NCI-H774 (cell line): ENCODE measurements around the gene CADM1.

Experiments
- DNase-seq: peaks from one replicate; lab custom pipeline; 2025; lab: John Stamatoyannopoulos, UW

CADM1 gene

GRCh38 chr11:115349335-115350017, 154.7 kb downstream of the CADM1 start:
- no peak for DNase-seq

- no peak for DNase-seq
Measured at GRCh38 chr11:115348416-115348815, 155.8 kb downstream of the CADM1 start.

GRCh38 chr11:115347106-115347505, 157.1 kb downstream of the CADM1 start:
- no peak for DNase-seq

- no peak for DNase-seq
Measured at GRCh38 chr11:115345840-115346239, 158.4 kb downstream of the CADM1 start.

- no peak for DNase-seq
Measured at GRCh38 chr11:115345361-115345760, 158.9 kb downstream of the CADM1 start.

- no peak for DNase-seq
Measured at GRCh38 chr11:115344846-115345245, 159.4 kb downstream of the CADM1 start.

- no peak for DNase-seq
Measured at GRCh38 chr11:115342142-115342541, 162.1 kb downstream of the CADM1 start.

GRCh38 chr11:115340874-115341273, 163.3 kb downstream of the CADM1 start:
- DNase-seq = no peak

GRCh38 chr11:115338476-115338875, 165.7 kb downstream of the CADM1 start:
- no peak for DNase-seq

GRCh38 chr11:115334932-115335788, 169.1 kb downstream of the CADM1 start:
- DNase-seq = no peak

- DNase-seq = no peak
Measured at GRCh38 chr11:115333949-115334348, 170.3 kb downstream of the CADM1 start.

- DNase-seq = no peak
Measured at GRCh38 chr11:115333121-115333520, 171.1 kb downstream of the CADM1 start.

GRCh38 chr11:115330684-115331482, 173.3 kb downstream of the CADM1 start:
- DNase-seq = no peak

GRCh38 chr11:115326526-115326925, 177.7 kb downstream of the CADM1 start:
- no peak for DNase-seq

- peak; percentile 78 for DNase-seq
Measured at GRCh38 chr11:115325523-115325922, 178.7 kb downstream of the CADM1 start.

GRCh38 chr11:115324581-115325432, 179.4 kb downstream of the CADM1 start:
- DNase-seq = peak; percentile 50

- DNase-seq = no peak
Measured at GRCh38 chr11:115322553-115323203, 181.5 kb downstream of the CADM1 start.

- no peak for DNase-seq
Measured at GRCh38 chr11:115321605-115322289, 182.5 kb downstream of the CADM1 start.

GRCh38 chr11:115317277-115318185, 186.7 kb downstream of the CADM1 start:
- DNase-seq = no peak
